ENCODE data around the gene AASDH. TPM values are rescaled to one million over a fixed set of nuclear protein-coding genes. Genes with fewer than 3 reads are reported as not detected.

Gene AASDH
- polyA plus RNA-seq, 1 of the 3 experiments (the other 2 are of a cell fraction), result 4.4 TPM

GRCh38 chr4:56360071-56360470, 27.2 kb downstream of the AASDH start:
- Histone ChIP-seq H3K27me3 (ENCODE audit: insufficient read depth) (no peaks in the 10 kb centered on the region), H3K36me3 (replicated peaks in 1 of 2; ENCODE audit: control insufficient read depth in 1 of 2, insufficient read depth in 2 of 2, low read length in 1 of 2) (peaks cover 7 to 19% of the 10 kb centered on the region in 2 experiments), H3K9me2 (no peaks in the 10 kb centered on the region), H3K9ac (no peak overlapping the region), H3F3A (replicated peaks; ENCODE audit: insufficient read depth) (no peaks in the 10 kb centered on the region), H4K20me1 (ENCODE audit: insufficient read depth) (no peaks in the 10 kb centered on the region), H3K27ac (ENCODE audit: low read depth in 2 of 2, low read length in 1 of 2) (no peak overlapping the region), H3K9me3 (no peaks in the 10 kb centered on the region), H3K4me2 (no peak overlapping the region), H3K4me3 (ENCODE audit: low read depth in 2 of 2, low read length in 1 of 2) (no peak overlapping the region), H2AFZ (ENCODE audit: low read depth) (no peak overlapping the region), H3K4me1 (ENCODE audit: control insufficient read depth in 1 of 2, insufficient read depth in 2 of 2, low read depth in 1 of 2, low read length in 1 of 2) (no peaks in the 10 kb centered on the region), H3K79me2 (ENCODE audit: insufficient read depth) (no peaks in the 10 kb centered on the region)
- TF ChIP-seq MEF2A (IDR thresholded peaks at IDR 0.05; ENCODE audit: borderline replicate concordance, low read depth), result no peak
- TF ChIP-seq RXRA (IDR thresholded peaks at IDR 0.05; ENCODE audit: borderline replicate concordance, low read depth), result no peak
- TF ChIP-seq CHD2 (IDR thresholded peaks at IDR 0.05; ENCODE audit: low read length, partially characterized antibody), result no peak
- no peak for TF ChIP-seq RCOR1 (IDR thresholded peaks at IDR 0.05; ENCODE audit: low read length)
- TF ChIP-seq PBX3 (IDR thresholded peaks at IDR 0.05), result no peak
- no peak for TF ChIP-seq FOSL2 (IDR thresholded peaks at IDR 0.05; ENCODE audit: borderline replicate concordance, low read depth)
- TF ChIP-seq REST (IDR thresholded peaks at IDR 0.05; ENCODE audit: low read depth, low read length), result no peak
- TF ChIP-seq USF1 (IDR thresholded peaks at IDR 0.05; ENCODE audit: borderline replicate concordance, low read depth), result no peak
- TF ChIP-seq TAF1 (IDR thresholded peaks at IDR 0.05; ENCODE audit: borderline replicate concordance, low read depth, low read length), result no peak
- TF ChIP-seq JUND (IDR thresholded peaks at IDR 0.05), result no peak
- TF ChIP-seq CTCF (IDR thresholded peaks at IDR 0.05), result no peak
- no peak for TF ChIP-seq ZBTB33 (IDR thresholded peaks at IDR 0.05; ENCODE audit: borderline replicate concordance, low read depth)
- no peak for TF ChIP-seq RAD21 (IDR thresholded peaks at IDR 0.05; ENCODE audit: low read length)
- no peak for TF ChIP-seq TCF12 (IDR thresholded peaks at IDR 0.05)
- TF ChIP-seq USF2 (IDR thresholded peaks at IDR 0.05; ENCODE audit: borderline replicate concordance, low read depth, low read length), result no peak
- TF ChIP-seq FOXM1 (IDR thresholded peaks at IDR 0.05; ENCODE audit: low read depth), result no peak
- no peak for TF ChIP-seq POLR2AphosphoS5 (IDR thresholded peaks at IDR 0.05; ENCODE audit: low read depth, low read length)
- TF ChIP-seq TEAD4 (IDR thresholded peaks at IDR 0.05; ENCODE audit: borderline replicate concordance, insufficient read depth), result no peak
- DNase-seq, result no peak
- ChIA-PET POLR2A (no interaction called here), CTCF (interaction anchor here (0.6 kb wide), 2 partner anchors 63 to 200 kb away, joined by 3 read pairs; no protein-coding TSS in a partner anchor)
